ENCODE results near the gene EIF6. TPM values are rescaled to one million over a fixed set of nuclear protein-coding genes. Genes with fewer than 3 reads are reported as not detected.

The EIF6 gene
- total RNA-seq, 1 donor from 2014 or later: 315 TPM

DNA sequence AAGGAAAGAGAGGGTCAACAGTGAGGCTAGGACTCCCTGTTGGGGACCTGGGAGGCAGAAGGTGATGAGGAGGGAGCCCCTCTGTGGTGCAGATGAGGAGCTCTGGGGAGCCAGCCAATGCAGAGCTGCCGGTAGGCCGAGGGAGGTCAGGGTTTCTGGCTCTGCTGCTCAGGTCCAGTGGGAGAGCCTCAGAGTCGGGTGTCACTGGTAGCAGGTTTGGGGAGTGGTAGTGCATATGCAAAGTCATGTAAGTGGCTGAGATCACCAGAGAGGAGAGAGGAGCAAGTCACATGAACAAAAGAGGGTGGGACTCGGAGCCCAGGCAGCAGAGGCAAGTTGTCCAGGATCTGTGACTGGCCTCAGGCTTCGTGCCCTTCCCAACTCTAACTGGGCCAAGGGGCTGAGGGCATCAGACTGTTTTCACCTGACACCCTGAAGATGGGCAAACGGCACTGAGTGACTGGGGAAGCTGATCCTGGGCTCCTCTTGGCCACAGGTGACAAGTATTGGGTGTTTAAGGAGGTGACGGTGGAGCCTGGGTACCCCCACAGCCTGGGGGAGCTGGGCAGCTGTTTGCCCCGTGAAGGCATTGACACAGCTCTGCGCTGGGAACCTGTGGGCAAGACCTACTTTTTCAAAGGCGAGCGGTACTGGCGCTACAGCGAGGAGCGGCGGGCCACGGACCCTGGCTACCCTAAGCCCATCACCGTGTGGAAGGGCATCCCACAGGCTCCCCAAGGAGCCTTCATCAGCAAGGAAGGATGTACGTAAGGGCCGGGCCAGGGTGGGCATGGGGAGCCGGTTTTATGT is 13.3 kb downstream of the EIF6 start:
- TF ChIP-seq, protein P1, sequence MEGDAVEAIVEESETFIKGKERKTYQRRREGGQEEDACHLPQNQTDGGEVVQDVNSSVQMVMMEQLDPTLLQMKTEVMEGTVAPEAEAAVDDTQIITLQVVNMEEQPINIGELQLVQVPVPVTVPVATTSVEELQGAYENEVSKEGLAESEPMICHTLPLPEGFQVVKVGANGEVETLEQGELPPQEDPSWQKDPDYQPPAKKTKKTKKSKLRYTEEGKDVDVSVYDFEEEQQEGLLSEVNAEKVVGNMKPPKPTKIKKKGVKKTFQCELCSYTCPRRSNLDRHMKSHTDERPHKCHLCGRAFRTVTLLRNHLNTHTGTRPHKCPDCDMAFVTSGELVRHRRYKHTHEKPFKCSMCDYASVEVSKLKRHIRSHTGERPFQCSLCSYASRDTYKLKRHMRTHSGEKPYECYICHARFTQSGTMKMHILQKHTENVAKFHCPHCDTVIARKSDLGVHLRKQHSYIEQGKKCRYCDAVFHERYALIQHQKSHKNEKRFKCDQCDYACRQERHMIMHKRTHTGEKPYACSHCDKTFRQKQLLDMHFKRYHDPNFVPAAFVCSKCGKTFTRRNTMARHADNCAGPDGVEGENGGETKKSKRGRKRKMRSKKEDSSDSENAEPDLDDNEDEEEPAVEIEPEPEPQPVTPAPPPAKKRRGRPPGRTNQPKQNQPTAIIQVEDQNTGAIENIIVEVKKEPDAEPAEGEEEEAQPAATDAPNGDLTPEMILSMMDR (conservative IDR thresholded peaks at IDR 0.05; ENCODE audit: low read depth, low read length): no peak
- DNase-seq (ENCODE audit: low read depth): no peak
- no peak overlapping the region for H3K4me3 ChIP-seq (ENCODE audit: low read depth, low read length)

DNA sequence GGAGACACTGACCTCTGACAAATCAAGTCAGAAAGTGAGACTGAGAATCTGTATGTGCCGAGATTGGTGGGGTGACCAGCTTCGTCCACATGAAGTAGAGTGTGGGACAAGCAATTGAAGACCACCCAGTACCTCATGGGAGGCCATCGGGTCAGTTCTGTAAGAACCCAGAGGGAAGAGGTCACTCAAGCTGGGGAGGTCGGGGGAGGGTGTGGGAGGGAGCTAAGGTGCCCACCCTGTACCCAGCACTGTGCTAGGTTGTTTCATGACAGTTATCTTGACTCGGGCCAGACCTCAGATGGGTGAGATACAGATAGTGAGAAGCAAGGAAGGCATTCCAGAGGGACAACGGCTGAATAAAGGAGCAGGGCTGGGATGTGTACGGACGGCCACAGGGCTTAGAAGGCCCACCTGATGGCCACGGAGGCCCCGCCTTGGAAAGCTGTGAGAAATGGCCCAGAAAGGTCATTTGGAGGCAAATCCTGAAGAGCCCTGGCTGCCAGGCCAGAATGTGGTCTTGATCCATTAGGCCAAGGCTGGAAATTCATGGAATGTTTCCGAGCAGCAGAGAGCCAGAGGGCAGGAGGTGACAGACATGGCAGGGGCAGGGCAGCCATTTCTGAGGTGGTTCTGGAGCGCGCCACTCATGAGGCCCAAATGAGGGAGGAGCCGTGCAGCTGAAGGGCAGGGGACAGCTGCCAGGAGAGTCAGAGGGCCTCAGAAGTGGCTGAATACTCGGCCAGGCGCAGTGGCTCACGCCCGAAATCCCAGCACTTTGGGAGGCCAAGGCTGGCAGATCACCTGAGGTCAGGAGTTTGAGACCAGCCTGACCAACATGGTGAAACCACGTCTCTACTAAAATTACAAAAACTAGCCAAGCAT is 14.3 kb downstream of the EIF6 start:
- H3K4me3 ChIP-seq (ENCODE audit: low read depth, low read length): no peak overlapping the region
- no peak for DNase-seq (ENCODE audit: low read depth)
- TF ChIP-seq, protein P1 (conservative IDR thresholded peaks at IDR 0.05; ENCODE audit: low read depth, low read length): no peak

DNA sequence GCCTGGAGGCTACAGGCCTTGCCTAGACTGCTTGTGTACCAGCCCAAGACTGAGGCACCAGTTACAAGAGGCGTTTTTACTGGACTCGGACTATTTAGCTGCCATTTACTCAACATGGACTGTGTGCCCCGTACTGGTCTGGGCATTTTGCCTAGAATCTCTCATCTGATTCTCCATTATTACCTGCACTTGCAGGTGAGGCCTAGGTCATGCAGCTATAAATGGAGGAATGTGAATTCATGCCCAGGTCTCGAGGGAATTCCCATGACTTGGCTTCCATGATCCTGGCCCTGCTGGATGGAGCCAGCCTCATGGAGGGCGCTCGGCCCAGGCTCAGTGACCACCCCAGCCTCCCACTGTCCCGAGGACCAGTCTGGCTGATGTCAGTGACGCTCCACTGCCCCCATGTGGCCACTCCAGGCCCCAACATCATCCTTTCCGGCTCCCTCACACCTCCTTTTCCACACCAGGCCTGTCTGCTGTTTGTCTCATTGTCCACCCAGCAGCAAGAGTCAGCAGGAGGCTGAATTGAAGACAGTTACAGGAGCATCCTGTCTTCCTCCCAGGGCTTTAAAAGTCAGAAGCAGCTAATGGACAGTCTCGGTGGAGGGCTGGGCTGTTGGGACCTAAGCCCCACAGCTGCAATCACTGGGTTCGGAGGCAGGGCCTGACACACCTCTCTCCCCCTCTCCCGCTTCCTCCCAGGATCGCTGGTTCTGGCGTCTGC is 15.4 kb downstream of the EIF6 start:
- H3K4me3 ChIP-seq (ENCODE audit: low read depth, low read length): no peak overlapping the region
- DNase-seq (ENCODE audit: low read depth): no peak
- TF ChIP-seq, protein P1 (conservative IDR thresholded peaks at IDR 0.05; ENCODE audit: low read depth, low read length): peak; percentile 89

DNA sequence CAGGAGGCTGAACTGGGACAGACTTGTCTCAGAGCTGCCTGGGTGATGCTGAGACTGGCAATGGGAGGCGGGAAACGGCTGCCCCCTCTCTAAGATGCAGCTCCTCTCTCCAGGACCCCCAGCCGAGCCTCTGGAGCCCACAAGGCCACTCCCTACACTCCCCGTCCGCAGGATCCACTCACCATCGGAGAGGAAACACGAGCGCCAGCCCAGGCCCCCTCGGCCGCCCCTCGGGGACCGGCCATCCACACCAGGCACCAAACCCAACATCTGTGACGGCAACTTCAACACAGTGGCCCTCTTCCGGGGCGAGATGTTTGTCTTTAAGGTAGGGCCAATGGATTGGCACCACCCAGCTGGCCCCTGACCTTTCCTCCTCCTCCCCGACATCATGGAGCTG is 17.5 kb downstream of the EIF6 start:
- H3K4me3 ChIP-seq (ENCODE audit: low read depth, low read length): no peak overlapping the region
- TF ChIP-seq, protein P1 (conservative IDR thresholded peaks at IDR 0.05; ENCODE audit: low read depth, low read length): no peak

DNA sequence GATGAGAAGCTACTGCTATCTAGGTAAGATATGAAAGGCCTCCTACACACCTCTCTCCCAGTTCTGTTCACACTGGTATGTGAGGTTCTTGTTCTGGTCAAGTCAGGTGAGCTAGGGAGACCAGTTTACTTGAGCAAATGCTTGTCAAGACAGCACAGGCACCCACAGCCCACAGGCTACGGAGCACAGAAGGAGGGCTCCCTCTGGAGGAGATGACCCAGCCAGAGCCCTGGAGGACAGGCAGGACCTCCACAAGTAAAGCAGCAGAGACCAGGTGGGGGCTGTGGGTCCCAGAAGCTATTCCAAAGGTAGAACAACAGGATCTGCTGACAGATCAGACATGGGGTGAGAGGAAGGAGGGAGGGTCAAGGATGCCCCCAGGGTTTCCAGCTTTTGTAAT is 19.8 kb downstream of the EIF6 start:
- H3K4me3 ChIP-seq (ENCODE audit: low read depth, low read length): no peak overlapping the region
- TF ChIP-seq, protein P1 (conservative IDR thresholded peaks at IDR 0.05; ENCODE audit: low read depth, low read length): peak; percentile 78
- no peak for DNase-seq (ENCODE audit: low read depth)

More for the DNA sequence above, 17.5 kb downstream of the EIF6 start:
- no peak for DNase-seq (ENCODE audit: low read depth)

DNA sequence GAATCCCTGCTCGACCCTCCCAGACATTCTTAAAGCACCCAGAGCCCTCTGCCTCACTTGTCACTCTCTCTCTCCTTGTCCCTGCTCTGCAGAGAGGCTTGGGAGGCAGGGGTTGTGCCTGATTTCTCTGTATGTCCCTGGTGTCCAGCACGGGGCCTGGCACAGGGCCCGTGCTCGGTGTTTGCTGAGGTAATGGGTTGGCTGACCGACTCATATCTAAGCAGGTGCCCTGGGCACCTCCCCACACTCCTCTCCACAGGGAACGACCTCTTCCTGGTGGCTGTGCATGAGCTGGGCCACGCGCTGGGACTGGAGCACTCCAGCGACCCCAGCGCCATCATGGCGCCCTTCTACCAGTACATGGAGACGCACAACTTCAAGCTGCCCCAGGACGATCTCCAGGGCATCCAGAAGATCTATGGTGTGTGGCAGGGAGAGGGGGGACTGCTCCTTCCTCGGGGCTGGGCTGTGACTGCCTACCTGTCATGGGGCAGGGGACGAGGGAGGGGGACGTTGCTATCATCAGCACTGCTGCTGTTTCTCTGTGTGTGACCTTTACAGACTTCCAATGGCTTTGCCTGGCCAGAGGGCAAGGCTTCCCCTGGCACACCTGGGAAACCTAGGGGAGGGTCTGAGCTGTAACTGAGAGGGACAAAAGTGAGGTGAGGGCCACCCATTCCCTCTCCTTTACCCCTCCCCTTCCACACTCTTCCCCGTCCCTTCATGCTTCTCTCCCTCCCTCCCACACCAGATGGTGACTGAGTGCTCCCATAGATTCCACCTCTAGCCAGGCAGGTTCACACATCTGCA is 20.8 kb downstream of the EIF6 start:
- no peak for DNase-seq (ENCODE audit: low read depth)
- peak overlapping the region; percentile 53 for H3K4me3 ChIP-seq (ENCODE audit: low read depth, low read length)
- TF ChIP-seq, protein P1 (conservative IDR thresholded peaks at IDR 0.05; ENCODE audit: low read depth, low read length): no peak
